PC-3 (cell line): ENCODE results near the gene CST1. TPM values are rescaled to one million over a fixed set of nuclear protein-coding genes. Genes with fewer than 3 reads are reported as not detected.
"Not testable (repeated sequence)": the region's sequence is repeated elsewhere in the genome, so short reads cannot be mapped to it uniquely, and the experiment has no call there.

Source experiments
- ATAC-seq: fragments of 200-7000 bp; cut with Tn5 transposase; 2 replicates; pipeline ENCODE4 v1.9.1; 2020; ENCODE audit warnings: mild to moderate bottlenecking, moderate library complexity
- BruUV-seq: library from RNA; stranded (reverse); fragments of 400-500 nt; replicated peaks from 2 replicates; lab custom pipeline; 2021; lab: Mats Ljungman, UMichigan
- CTCF ChIA-PET: fragments of 300-600 bp; sonication (Branson Sonifier 250); formaldehyde crosslinking; loops from one replicate; lab custom pipeline; 2022; ENCODE audit warnings: antibody characterized with exemption; lab: Charles Lee
- POLR2A ChIA-PET: fragments of 300-600 bp; sonication (Branson Sonifier 250); formaldehyde crosslinking; loops from one replicate; lab custom pipeline; 2022; ENCODE audit warnings: antibody characterized with exemption; ENCODE audit not compliant: unreplicated experiment; lab: Charles Lee
- DNase-seq: peaks from one replicate; pipeline ENCODE4 v3.0.0-alpha.2; 2015
- H2AFZ ChIP-seq: fragments of 300-600 bp; sonication (generic); 2 replicates; pipeline ENCODE4 v1.6.0; 2016; ENCODE audit warnings: antibody characterized with exemption, low read length
- H3F3A ChIP-seq: fragments of 300-600 bp; sonication (generic); one replicate; pipeline ENCODE4 v1.6.0; 2017; ENCODE audit warnings: antibody characterized with exemption, low read length, control low read depth, mild to moderate bottlenecking; ENCODE audit not compliant: unreplicated experiment
- H3K27ac ChIP-seq: fragments of 300-600 bp; sonication (generic); 2 replicates; pipeline ENCODE4 v1.5.1; 2016; ENCODE audit warnings: mild to moderate bottlenecking, low read length
- H3K27me3 ChIP-seq: fragments of 300-600 bp; sonication (generic); 2 replicates; pipeline ENCODE4 v1.6.1; 2016; ENCODE audit warnings: low read length, mixed read lengths
- H3K36me3 ChIP-seq: fragments of 300-600 bp; sonication (generic); 2 replicates; pipeline ENCODE4 v1.6.1; 2016; ENCODE audit warnings: low read depth, mixed run types, low read length, mixed read lengths
- H3K4me1 ChIP-seq: fragments of 300-600 bp; sonication (generic); 2 replicates; pipeline ENCODE4 v1.5.1; 2016; ENCODE audit warnings: low read length; ENCODE audit not compliant: insufficient read depth
- H3K4me2 ChIP-seq: fragments of 300-600 bp; sonication (generic); 2 replicates; pipeline ENCODE4 v1.6.0; 2016; ENCODE audit warnings: low read length
- H3K4me3 ChIP-seq: fragments of 300-600 bp; sonication (generic); 2 replicates; pipeline ENCODE4 v1.5.1; 2016; ENCODE audit warnings: mild to moderate bottlenecking, low read length, mixed read lengths
- H3K79me2 ChIP-seq: fragments of 300-600 bp; sonication (generic); 2 replicates; pipeline ENCODE4 v1.6.1; 2017; ENCODE audit warnings: low read length, mixed read lengths
- H3K9ac ChIP-seq: fragments of 300-600 bp; sonication (generic); 2 replicates; pipeline ENCODE4 v1.6.0; 2016; ENCODE audit warnings: mild to moderate bottlenecking, low read length
- H3K9me2 ChIP-seq: fragments of 300-600 bp; sonication (generic); replicated peaks from 2 replicates; pipeline ENCODE4 v1.6.1; 2016; ENCODE audit warnings: mixed run types, low read length, mixed read lengths
- H3K9me3 ChIP-seq: fragments of 300-600 bp; sonication (generic); 2 replicates; pipeline ENCODE4 v1.6.1; 2016; ENCODE audit warnings: low read length, mixed read lengths
- H4K20me1 ChIP-seq: fragments of 300-600 bp; sonication (generic); 2 replicates; pipeline ENCODE4 v1.6.1; 2016; ENCODE audit warnings: low read length, mixed read lengths
- EZH2 ChIP-seq: fragments of 300-600 bp; sonication (generic); IDR thresholded peaks from one replicate; pipeline ENCODE4 v1.6.1; 2017; ENCODE audit warnings: antibody characterized with exemption, mild to moderate bottlenecking, low read length; ENCODE audit not compliant: unreplicated experiment
- EZH2phosphoT487 ChIP-seq: fragments of 300-600 bp; sonication (generic); IDR thresholded peaks from 2 replicates; pipeline ENCODE4 v1.6.1; 2018; ENCODE audit warnings: mild to moderate bottlenecking, antibody characterized with exemption, low read length, borderline replicate concordance
- intact Hi-C: fragments of 100-400 bp; cut with micrococcal nuclease; formaldehyde crosslinking; loops from 2 replicates; pipeline ENCODE4 v1.9.0; 2023
- total RNA-seq: library from RNA; depleted of rRNA; stranded (reverse); fragments of >200 nt; gene quantifications from 2 replicates; pipeline ENCODE4 v1.2.3, GENCODE V29; 2014
- TF ChIP-seq, protein P1 (sequence below): fragments of 300-600 bp; sonication (generic); conservative IDR thresholded peaks from 2 replicates; pipeline ENCODE4 v1.5.1; 2017; ENCODE audit warnings: antibody characterized with exemption, low read depth, mild to moderate bottlenecking, low read length

CST1 gene
- total RNA-seq, 1 experiment from 2014 or later, result 0.22 TPM

GRCh38 chr20:23749746-23750145, 989 bp downstream of the CST1 start:
- Histone ChIP-seq H3K27ac (no peak overlapping the region), H4K20me1 (no peaks in the 10 kb centered on the region), H3K36me3 (no peaks in the 10 kb centered on the region), H3K9me3 (no peaks in the 10 kb centered on the region), H3K4me1 (peaks cover 2% of the 10 kb centered on the region), H3K9me2 (no peaks in the 10 kb centered on the region), H3K9ac (no peak overlapping the region), H2AFZ (no peak overlapping the region), H3F3A (no peaks in the 10 kb centered on the region), H3K4me2 (no peak overlapping the region), H3K79me2 (no peaks in the 10 kb centered on the region), H3K4me3 (no peak overlapping the region), H3K27me3 (no peaks in the 10 kb centered on the region)
- no peak for TF ChIP-seq EZH2
- TF ChIP-seq, protein P1, sequence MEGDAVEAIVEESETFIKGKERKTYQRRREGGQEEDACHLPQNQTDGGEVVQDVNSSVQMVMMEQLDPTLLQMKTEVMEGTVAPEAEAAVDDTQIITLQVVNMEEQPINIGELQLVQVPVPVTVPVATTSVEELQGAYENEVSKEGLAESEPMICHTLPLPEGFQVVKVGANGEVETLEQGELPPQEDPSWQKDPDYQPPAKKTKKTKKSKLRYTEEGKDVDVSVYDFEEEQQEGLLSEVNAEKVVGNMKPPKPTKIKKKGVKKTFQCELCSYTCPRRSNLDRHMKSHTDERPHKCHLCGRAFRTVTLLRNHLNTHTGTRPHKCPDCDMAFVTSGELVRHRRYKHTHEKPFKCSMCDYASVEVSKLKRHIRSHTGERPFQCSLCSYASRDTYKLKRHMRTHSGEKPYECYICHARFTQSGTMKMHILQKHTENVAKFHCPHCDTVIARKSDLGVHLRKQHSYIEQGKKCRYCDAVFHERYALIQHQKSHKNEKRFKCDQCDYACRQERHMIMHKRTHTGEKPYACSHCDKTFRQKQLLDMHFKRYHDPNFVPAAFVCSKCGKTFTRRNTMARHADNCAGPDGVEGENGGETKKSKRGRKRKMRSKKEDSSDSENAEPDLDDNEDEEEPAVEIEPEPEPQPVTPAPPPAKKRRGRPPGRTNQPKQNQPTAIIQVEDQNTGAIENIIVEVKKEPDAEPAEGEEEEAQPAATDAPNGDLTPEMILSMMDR, result no peak
- no peak for TF ChIP-seq EZH2phosphoT487
- ChIA-PET POLR2A (no interaction called here), CTCF (no interaction called here)
- intact Hi-C loops, result no loop called here
- DNase-seq (no peak), ATAC-seq (no peak)
- BruUV-seq, result no TSS peak

GRCh38 chr20:23748975-23749374, 1.8 kb downstream of the CST1 start:
- H3K9me3 ChIP-seq, intact Hi-C loops, H3K4me3 ChIP-seq, H3K9me2 ChIP-seq, H4K20me1 ChIP-seq, H3K9ac ChIP-seq, H3K27me3 ChIP-seq, DNase-seq, BruUV-seq, H3K36me3 ChIP-seq, H3K4me2 ChIP-seq, ATAC-seq, CTCF ChIA-PET, H3F3A ChIP-seq, H2AFZ ChIP-seq, H3K27ac ChIP-seq, H3K79me2 ChIP-seq, POLR2A ChIA-PET, H3K4me1 ChIP-seq: not testable (repeated sequence)

- POLR2A ChIA-PET, H3K4me2 ChIP-seq, CTCF ChIA-PET, H4K20me1 ChIP-seq, H3K27ac ChIP-seq, intact Hi-C loops, H3K4me3 ChIP-seq, H3K9me2 ChIP-seq, BruUV-seq, ATAC-seq, H3F3A ChIP-seq, H3K79me2 ChIP-seq, H3K36me3 ChIP-seq, H2AFZ ChIP-seq, H3K4me1 ChIP-seq, DNase-seq, H3K27me3 ChIP-seq, H3K9ac ChIP-seq, H3K9me3 ChIP-seq: not testable (repeated sequence)
Measured at GRCh38 chr20:23747551-23747950, 3.2 kb downstream of the CST1 start.

DNA sequence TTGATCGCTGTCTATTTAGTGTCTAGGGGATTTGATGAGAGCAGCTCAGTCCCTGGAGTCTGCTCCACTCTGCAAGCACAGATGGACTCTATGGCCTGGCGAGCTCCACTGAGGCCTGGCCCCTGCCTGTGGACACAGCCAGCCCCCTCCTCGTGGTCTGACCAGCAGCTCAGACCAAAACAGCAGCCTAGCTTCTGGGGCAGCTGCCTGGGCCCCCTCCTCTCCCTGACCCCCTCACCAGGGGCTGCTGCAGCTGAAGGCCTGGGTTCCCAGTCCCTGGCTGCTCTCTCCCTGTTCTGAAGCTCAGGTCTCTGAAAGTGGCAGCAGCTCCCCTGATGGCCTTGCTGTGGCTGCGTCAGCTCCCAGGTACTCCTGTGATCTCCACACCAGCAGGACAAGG, 3.6 kb downstream of the CST1 start:
- H3K79me2 ChIP-seq, POLR2A ChIA-PET, H3K4me2 ChIP-seq, ATAC-seq, H3F3A ChIP-seq, CTCF ChIA-PET, BruUV-seq, H3K4me3 ChIP-seq, H3K9me3 ChIP-seq, H4K20me1 ChIP-seq, H3K4me1 ChIP-seq, H3K9ac ChIP-seq, H3K27ac ChIP-seq, DNase-seq, H3K27me3 ChIP-seq, H3K9me2 ChIP-seq, intact Hi-C loops, H3K36me3 ChIP-seq, H2AFZ ChIP-seq: not testable (repeated sequence)
